Activated T-helper 17 cell treated with anti-CD3 and anti-CD28 coated beads, Interleukin-2, amount 50 U/mL, for 72 hours (primary cell): Measurements from ENCODE around the gene ZKSCAN3. TPM values are rescaled to one million over a fixed set of nuclear protein-coding genes. Genes with fewer than 3 reads are reported as not detected.
"Not testable (repeated sequence)": the region's sequence is repeated elsewhere in the genome, so short reads cannot be mapped to it uniquely, and the experiment has no call there.

Experiments used
- ATAC-seq: fragments of 150-1000 bp; cut with Tn5 transposase; replicated peaks from 2 replicates; pipeline ENCODE4 v1.10.0; 2021; ENCODE audit warnings: mild to moderate bottlenecking, moderate library complexity
- H3K27ac Mint-ChIP-seq: one replicate; pipeline ENCODE4 v1.8.0; 2022; ENCODE audit warnings: mixed read lengths
- H3K27me3 Mint-ChIP-seq: one replicate; pipeline ENCODE4 v1.8.0; 2022; ENCODE audit warnings: mixed read lengths
- H3K36me3 Mint-ChIP-seq: one replicate; pipeline ENCODE4 v1.8.0; 2022; ENCODE audit warnings: low read depth, mild to moderate bottlenecking, mixed read lengths
- H3K4me1 Mint-ChIP-seq: one replicate; pipeline ENCODE4 v1.8.0; 2022; ENCODE audit warnings: mixed read lengths
- H3K4me3 Mint-ChIP-seq: one replicate; pipeline ENCODE4 v1.8.0; 2022; ENCODE audit warnings: mild to moderate bottlenecking, mixed read lengths
- H3K9me3 Mint-ChIP-seq: one replicate; pipeline ENCODE4 v1.8.0; 2022; ENCODE audit warnings: mixed read lengths
- total RNA-seq, 2 donors: library from RNA; stranded (reverse); gene quantifications; one replicate each; pipeline ENCODE4 v1.2.3, GENCODE V29; 2022

Gene ZKSCAN3
- total RNA-seq, 2 donors from 2014 or later, result 1.5 to 2.6 TPM

DNA sequence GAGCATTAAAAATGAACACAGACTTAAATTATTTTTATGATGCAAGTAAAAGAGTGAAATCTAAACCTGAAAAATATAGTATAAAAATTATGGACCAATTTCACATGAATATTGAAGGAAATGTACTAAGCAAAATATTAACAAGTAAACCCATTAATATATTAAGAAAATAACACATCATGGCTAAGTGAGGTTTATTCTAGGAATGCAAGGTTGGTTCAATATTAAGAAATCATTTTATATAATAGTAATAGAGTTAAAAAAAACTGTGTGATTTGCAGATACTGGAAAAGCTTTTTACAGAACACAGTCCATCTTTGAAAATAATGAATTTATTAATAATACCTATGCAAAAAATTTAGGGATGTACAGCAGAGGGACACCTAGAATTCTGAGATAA, 28.9 kb downstream of the ZKSCAN3 start:
- no peak overlapping the region for H3K4me3 Mint-ChIP-seq
- H3K9me3 Mint-ChIP-seq, result no peaks in the 10 kb centered on the region
- no peaks in the 10 kb centered on the region for H3K4me1 Mint-ChIP-seq
- no peaks in the 10 kb centered on the region for H3K27me3 Mint-ChIP-seq
- no peak for ATAC-seq
- H3K36me3 Mint-ChIP-seq, result peaks cover 43% of the 10 kb centered on the region
- no peak overlapping the region for H3K27ac Mint-ChIP-seq

DNA sequence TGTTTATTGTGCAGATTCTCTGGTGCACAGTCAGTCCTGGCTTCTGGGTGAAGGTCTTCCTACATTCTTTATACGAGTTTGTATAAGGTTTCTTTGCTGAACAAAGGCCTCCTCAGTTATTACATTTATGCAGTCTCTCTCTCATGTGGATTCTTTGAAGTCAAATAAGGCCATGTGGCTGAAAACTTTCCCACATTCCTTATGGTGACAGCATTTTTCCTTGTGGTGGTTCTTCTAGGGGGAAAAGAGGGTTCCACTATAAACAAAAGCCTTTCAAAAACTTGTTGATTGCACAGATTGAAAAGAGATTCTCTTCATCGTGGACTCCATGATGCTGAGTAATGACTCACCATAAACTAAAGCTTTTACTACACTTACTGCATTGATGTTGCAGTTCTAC, 30.6 kb downstream of the ZKSCAN3 start:
- no peak for ATAC-seq
- Mint-ChIP-seq H3K4me1 (no peaks in the 10 kb centered on the region), H3K9me3 (no peaks in the 10 kb centered on the region), H3K4me3 (no peak overlapping the region), H3K27ac (no peak overlapping the region), H3K36me3 (peaks cover 58% of the 10 kb centered on the region), H3K27me3 (no peaks in the 10 kb centered on the region)

DNA sequence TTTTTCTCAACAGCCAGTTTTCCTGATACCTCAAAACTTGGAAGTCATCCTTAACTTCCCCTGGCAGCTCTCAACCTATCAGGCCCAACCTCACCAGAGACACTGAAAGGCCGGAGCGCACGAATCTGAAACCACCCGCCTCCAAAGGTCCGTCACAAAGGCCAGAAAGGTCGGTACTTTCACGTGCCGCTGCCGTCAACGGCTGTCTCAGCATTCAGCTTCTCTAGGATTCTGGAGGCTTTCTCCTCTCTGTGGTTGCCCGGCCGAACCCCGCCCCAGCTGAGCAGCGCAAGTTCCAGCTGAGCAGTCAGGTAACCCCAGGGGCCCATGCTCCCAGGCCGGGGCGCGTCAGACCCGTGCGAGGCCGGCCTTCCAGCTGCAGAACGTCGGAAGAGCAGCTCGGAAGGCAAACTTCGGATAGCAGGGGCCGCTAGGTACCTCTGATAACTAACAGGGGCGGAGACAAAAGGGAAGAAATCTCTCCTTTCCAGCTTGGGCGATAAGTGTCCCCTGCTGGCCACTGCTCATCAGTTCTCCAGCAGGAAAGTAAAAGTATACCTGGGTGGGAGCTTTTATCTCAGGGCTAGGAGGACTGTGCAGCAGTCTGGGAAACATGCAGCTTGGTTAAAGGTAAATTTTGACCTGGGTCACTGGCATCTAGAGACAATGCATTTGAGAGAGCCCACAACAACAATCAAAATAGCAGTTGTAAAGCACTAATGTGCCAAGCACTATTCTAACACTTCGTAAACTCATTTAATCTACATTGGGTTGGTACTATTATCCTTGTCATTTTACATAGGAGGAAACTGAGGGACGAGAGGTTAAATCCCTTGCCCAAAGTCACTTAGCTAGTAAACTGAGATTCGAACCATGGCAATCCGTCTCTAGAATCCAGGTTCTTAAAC, 33.7 kb downstream of the ZKSCAN3 start:
- H3K9me3 Mint-ChIP-seq, result no peaks in the 10 kb centered on the region
- ATAC-seq, result no peak
- peaks cover 79% of the 10 kb centered on the region for H3K36me3 Mint-ChIP-seq
- peak overlapping the region; percentile 27 for H3K4me3 Mint-ChIP-seq
- no peak overlapping the region for H3K27ac Mint-ChIP-seq
- peaks cover 4% of the 10 kb centered on the region for H3K4me1 Mint-ChIP-seq
- no peaks in the 10 kb centered on the region for H3K27me3 Mint-ChIP-seq

DNA sequence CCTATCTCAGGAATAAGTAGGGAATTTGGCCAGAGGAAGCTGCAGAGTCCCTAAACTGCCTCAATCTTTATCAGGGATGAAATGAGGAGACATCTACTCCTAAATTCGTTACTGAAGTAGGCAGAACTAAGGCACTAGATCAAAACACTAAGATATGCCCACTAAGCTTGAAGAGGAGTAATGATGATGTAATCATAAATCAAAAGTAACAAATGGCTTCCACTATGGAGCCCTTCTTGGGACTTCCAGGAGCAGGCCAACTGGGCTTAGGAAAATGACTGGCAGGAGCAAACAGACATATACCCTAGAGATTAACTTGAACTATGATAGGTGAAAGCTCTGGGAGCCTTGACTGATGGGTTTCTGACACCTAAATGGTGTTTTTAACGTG, 34.4 kb downstream of the ZKSCAN3 start:
- Mint-ChIP-seq H3K27ac (no peak overlapping the region), H3K4me3 (no peak overlapping the region), H3K27me3 (no peaks in the 10 kb centered on the region), H3K9me3 (no peaks in the 10 kb centered on the region), H3K4me1 (peaks cover 5% of the 10 kb centered on the region), H3K36me3 (peaks cover 84% of the 10 kb centered on the region)
- ATAC-seq, result no peak

DNA sequence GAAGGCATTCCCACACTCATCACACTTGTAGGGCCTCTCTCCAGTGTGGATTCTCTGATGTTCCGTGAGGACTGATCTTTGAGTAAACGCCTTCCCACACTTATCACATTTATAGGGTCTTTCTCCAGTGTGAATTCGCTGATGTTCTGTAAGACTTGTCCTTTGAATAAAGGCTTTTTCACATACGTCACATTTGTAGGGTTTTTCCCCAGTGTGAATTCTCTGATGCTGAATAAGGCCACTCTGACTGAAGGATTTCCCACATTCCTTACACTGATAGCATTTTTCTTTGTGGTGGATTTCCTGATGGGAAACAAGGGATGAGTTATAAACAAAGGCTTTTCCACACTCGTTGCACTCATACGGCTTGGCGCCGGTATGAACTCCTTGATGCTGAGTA, 40.9 kb downstream of the ZKSCAN3 start:
- no peak for ATAC-seq
- Mint-ChIP-seq H3K4me1 (peaks cover 16% of the 10 kb centered on the region), H3K36me3 (peaks cover 89% of the 10 kb centered on the region), H3K27ac (no peak overlapping the region), H3K27me3 (no peaks in the 10 kb centered on the region), H3K9me3 (no peaks in the 10 kb centered on the region), H3K4me3 (no peak overlapping the region)

DNA sequence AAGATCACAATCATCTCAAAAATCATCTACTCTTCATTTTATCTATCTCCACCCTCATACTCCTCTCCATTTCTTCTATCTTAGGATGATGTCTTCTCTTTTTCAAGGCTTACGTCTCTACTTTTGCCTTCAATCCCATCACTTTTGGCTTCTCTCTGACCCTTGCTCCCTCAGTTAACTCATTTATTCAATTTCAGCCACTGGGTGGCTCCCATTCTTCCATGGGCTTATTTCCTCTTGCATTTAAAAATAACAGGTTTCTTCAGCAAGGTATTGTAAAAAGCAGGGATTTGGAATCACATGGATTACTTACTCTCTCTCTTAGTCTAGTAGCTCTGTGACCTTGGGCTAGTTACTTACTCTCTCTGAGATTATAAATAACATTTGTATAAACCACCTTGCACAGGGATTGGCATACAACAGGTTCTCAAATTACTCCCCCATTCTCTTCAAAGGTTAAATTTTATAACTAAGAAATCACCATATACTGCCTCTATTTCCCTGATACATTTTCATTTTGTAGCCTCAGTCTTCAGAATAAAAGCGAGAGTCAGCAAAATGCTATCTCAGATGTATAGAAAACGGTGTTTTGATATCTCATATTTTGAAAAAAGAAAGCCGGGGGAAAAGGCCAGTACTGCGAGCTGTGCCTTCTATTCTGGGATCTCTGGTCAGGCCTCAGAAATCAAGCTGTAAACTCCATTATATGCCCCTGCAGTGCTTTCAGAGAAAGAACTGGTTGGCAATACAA, 44.3 kb downstream of the ZKSCAN3 start:
- peaks cover 90% of the 10 kb centered on the region for H3K36me3 Mint-ChIP-seq
- no peaks in the 10 kb centered on the region for H3K27me3 Mint-ChIP-seq
- H3K9me3 Mint-ChIP-seq, result no peaks in the 10 kb centered on the region
- H3K4me1 Mint-ChIP-seq, result peaks cover 29% of the 10 kb centered on the region
- no peak for ATAC-seq
- H3K27ac Mint-ChIP-seq, result no peak overlapping the region
- no peak overlapping the region for H3K4me3 Mint-ChIP-seq

DNA sequence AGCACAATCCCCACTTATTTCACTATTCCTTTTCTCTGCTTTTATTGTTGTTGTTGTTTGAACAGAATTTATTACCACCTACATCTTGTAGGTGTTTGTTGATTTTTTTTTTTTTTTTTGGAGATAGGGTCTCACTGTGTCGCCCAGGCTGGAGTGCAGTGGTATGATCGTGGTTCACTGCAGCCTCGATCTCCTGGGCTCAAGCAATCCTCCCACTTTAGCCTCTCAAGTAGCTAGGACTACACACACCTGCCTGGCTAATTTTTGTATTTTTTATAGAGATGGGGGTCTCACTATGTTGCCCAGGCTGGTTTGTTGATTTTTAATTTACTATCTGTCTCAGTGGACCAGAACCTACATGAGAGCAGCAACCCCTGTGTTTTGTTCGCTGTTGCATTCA, 46.2 kb downstream of the ZKSCAN3 start:
- Mint-ChIP-seq H3K27me3 (no peaks in the 10 kb centered on the region), H3K4me3 (no peak overlapping the region), H3K4me1 (peaks cover 29% of the 10 kb centered on the region), H3K36me3 (peaks cover 73% of the 10 kb centered on the region), H3K27ac (no peak overlapping the region), H3K9me3 (no peaks in the 10 kb centered on the region)
- no peak for ATAC-seq

DNA sequence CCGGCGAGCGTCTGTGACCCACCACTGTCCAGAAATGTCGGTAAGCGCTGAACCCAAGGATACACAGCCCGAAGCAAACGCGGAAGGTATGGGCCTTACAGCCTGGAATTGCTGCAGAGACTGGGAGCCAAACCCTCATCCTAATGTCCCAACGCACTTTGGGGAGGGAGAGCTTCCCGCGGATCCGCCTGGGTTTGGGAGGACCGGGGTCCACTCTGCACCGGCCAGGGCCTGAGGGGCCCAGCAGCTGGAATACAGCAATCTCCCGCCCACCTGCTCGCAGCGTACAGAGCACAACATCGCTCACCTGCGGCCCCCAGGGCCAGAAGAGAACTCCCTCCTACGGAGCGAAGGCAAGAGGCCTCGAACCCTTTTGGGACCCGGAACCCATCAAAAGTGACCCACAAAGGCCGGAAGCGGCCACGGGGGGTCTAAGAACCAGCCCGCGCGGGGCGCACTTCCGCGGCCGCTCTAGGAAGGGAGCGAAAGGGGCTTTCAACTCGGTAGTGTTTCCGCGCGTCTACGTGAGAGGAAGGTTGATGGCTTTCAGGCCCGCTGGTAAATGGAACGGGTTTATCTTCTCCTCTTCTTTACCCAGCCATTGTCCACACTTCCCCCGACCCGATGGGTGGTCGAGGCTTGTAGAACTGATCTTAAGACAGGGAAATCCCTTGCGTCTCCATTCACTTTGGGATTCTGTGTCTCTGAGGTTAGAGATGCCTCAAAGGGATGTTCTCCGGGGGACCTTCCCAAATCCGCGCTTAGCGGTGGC, 49.8 kb downstream of the ZKSCAN3 start, which contains the start of gene ZSCAN12:
Gene ZSCAN12 (minus strand): TSS at position 398 of the 772 bp plus-strand sequence. CDS start 1,342 bp downstream, outside the sequence.
- Mint-ChIP-seq H3K4me3 (peak within 1 kb of the TSS; percentile 84), H3K4me1 (peaks cover 24% of the 10 kb centered on the region), H3K27me3 (peaks cover 14% of the 10 kb centered on the region), H3K27ac (peak within 1 kb of the TSS; percentile 88), H3K9me3 (no peaks in the 10 kb centered on the region), H3K36me3 (peaks cover 37% of the 10 kb centered on the region)
- ATAC-seq, result peak; percentile 83

DNA sequence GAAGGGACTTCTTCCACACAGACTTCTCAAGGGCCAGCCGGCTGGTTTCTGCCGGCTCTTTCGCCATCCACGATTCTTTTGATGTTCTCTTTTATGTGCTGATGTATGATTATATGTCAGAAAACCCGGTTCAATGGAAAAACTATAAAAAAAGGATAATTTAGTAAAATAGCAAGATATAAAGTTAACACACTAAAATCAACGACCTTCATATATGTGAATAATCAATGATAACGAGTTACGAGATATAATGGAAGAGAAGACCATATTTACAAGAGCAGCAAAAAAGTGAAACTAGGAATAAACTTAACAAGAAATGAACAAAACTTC, 50.3 kb downstream of the ZKSCAN3 start:
- H3K4me3 Mint-ChIP-seq, result peak overlapping the region; percentile 84
- H3K4me1 Mint-ChIP-seq, result peaks cover 22% of the 10 kb centered on the region
- peaks cover 14% of the 10 kb centered on the region for H3K27me3 Mint-ChIP-seq

DNA sequence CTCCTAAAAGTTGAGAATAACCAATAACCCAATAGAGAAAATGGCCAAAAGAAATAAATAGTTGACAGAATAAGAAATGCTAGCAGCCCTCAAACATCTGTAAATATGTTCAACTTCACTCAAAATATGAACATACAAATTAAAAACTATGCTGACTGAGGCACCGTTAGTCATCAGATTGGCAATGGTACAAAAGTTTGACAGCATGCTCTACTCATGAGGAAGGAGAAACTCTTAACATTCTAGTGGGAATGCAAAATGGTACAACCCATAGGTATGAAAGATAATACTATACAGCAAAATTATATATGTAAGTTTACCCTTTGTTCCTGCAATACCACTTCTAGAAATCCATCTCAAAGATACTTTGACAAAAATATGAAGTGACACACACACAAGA, 51.4 kb downstream of the ZKSCAN3 start:
- H3K4me3 Mint-ChIP-seq, result peak overlapping the region; percentile 84
- peaks cover 19% of the 10 kb centered on the region for H3K27me3 Mint-ChIP-seq
- H3K36me3 Mint-ChIP-seq, result peaks cover 23% of the 10 kb centered on the region
- no peaks in the 10 kb centered on the region for H3K9me3 Mint-ChIP-seq
- H3K4me1 Mint-ChIP-seq, result peaks cover 19% of the 10 kb centered on the region
- ATAC-seq, result no peak
- H3K27ac Mint-ChIP-seq, result no peak overlapping the region

More for the DNA sequence above, 50.3 kb downstream of the ZKSCAN3 start:
- Mint-ChIP-seq H3K9me3 (no peaks in the 10 kb centered on the region), H3K36me3 (peaks cover 32% of the 10 kb centered on the region), H3K27ac (peak overlapping the region; percentile 88)
- ATAC-seq, result no peak

DNA sequence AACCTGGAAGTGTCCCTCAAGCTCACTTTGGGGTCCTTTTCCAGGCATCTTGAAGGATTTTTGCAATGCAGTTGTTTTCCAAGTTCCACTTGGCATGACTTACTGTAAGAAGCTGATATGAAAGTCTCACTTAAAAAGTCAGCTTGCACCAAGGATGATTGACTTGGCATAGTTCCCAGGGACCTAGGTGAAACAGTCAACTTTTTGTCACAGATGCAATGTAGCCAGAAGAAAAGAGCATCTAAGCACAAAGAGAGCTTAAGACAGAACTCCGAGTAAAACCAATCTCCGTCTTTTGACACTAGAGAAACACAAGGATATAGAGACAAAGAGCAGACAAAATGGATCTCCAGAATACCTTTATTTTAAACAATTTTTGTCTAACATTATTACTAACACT, 52.5 kb downstream of the ZKSCAN3 start:
- Mint-ChIP-seq H3K36me3 (peaks cover 13% of the 10 kb centered on the region), H3K27ac (no peak overlapping the region), H3K9me3 (no peaks in the 10 kb centered on the region), H3K4me3 (no peak overlapping the region), H3K27me3 (peaks cover 23% of the 10 kb centered on the region), H3K4me1 (peaks cover 13% of the 10 kb centered on the region)
- ATAC-seq, result no peak

DNA sequence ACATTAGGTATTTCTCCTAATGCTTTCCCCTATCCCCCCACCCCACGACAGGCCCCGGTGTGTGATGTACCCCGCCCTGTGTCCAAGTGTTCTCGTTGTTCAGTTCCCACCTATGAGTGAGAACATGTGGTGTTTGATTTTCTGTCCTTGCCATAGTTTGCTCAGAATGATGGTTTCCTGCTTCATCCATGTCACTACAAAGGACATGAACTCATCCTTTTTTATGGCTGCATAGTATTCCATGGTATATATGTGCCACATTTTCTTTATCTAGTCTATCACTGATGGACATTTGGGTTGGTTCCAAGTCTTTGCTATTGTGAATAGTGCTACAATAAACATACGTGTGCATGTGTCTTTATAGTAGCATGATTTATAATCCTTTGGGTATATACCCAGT, 54.2 kb downstream of the ZKSCAN3 start:
- not testable (repeated sequence) for ATAC-seq, H3K9me3 Mint-ChIP-seq, H3K36me3 Mint-ChIP-seq, H3K27ac Mint-ChIP-seq, H3K4me3 Mint-ChIP-seq, H3K4me1 Mint-ChIP-seq
- H3K27me3 Mint-ChIP-seq, result peaks cover 23% of the 10 kb centered on the region

DNA sequence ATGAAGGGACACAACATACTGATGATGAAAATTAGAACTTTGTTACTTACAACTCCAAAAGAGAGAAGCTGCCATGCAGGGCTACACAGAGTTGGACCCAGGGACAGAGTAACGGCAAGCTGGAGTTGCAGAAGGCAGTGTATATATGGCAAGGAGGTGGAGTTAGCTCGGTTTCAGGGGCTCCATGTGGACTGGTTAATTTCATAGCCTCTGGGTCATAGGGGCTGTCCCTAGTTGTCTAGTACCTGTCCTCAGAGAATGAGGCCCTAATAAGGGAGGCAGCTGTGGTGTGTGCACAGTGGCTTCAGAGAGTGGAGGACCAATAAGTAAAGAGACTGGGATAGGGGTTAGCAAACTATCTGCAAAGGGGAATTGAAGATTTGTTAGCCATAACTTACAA, 57.7 kb downstream of the ZKSCAN3 start:
- Mint-ChIP-seq H3K27me3 (peaks cover 30% of the 10 kb centered on the region), H3K36me3 (no peaks in the 10 kb centered on the region), H3K4me3 (no peak overlapping the region), H3K9me3 (peaks cover 3% of the 10 kb centered on the region), H3K4me1 (peaks cover 7% of the 10 kb centered on the region), H3K27ac (no peak overlapping the region)
- peak; percentile 69 for ATAC-seq

DNA sequence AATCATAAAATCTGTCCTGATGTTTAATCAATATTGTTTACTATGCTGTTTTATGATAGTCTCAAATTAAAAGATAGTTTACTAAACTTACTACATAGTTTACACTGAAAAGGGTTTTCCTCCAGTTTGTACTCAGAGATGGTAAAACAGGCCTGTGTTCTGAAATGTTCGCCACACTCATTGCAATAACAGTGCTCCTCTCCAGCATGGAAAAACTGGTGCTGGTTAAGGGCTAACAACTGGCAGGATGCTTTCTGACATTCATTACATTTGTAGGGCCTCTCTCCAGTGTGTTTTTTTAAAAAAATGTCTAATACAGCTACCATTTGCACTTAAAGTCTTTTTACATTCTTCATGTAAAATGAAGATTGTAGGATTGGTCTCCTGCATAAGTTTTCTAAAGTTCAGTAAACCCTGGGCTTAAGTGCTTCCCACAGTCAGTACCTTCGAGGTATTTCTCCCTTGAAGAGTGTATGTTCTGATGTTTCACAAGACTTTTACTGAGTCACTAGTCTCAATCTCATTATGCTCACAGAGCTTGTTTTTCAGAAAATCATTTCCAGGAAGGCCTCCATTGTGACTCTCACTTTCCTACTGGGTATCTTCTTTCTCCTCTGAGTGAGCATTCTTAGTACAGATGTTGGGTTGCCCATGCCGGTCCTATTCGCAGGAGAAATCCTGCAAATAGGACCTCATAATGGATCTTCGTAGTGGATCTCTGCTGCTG, 58.5 kb downstream of the ZKSCAN3 start:
- peaks cover 27% of the 10 kb centered on the region for H3K27me3 Mint-ChIP-seq
- H3K9me3 Mint-ChIP-seq, result peaks cover 3% of the 10 kb centered on the region
- H3K27ac Mint-ChIP-seq, result no peak overlapping the region
- H3K4me3 Mint-ChIP-seq, result no peak overlapping the region
- H3K4me1 Mint-ChIP-seq, result peaks cover 7% of the 10 kb centered on the region
- H3K36me3 Mint-ChIP-seq, result no peaks in the 10 kb centered on the region
- peak; percentile 92 for ATAC-seq
